ENCODE data around the gene RNGTT.
"Not testable (repeated sequence)": the region's sequence is repeated elsewhere in the genome, so short reads cannot be mapped to it uniquely, and the experiment has no call there.

Gene RNGTT

GRCh38 chr6:88975369-88975768, 12.0 kb upstream of the RNGTT start:
- Histone ChIP-seq H2AFZ (no peak overlapping the region), H3K27ac (no peak overlapping the region), H3K4me1 (no peaks in the 10 kb centered on the region), H3K4me2 (ENCODE audit: low read length) (no peak overlapping the region), H3K27me3 (ENCODE audit: control insufficient read depth, insufficient read depth, low read length) (no peaks in the 10 kb centered on the region), H3K9me3 (ENCODE audit: control insufficient read depth, low read length) (no peaks in the 10 kb centered on the region), H3K79me2 (no peaks in the 10 kb centered on the region), H3K4me3 (ENCODE audit: low read depth, low read length) (no peak overlapping the region), H3K9ac (no peak overlapping the region), H3K36me3 (ENCODE audit: control insufficient read depth, insufficient read depth, low read length) (no peaks in the 10 kb centered on the region)
- no peak for TF ChIP-seq CTCF (IDR thresholded peaks at IDR 0.05)

GRCh38 chr6:88972504-88973423, 9.3 kb upstream of the RNGTT start:
- Histone ChIP-seq H3K27me3 (ENCODE audit: control insufficient read depth, insufficient read depth, low read length) (no peaks in the 10 kb centered on the region), H3K9ac (no peak overlapping the region), H3K9me3 (ENCODE audit: control insufficient read depth, low read length) (no peaks in the 10 kb centered on the region), H3K27ac (no peak overlapping the region), H3K4me1 (no peaks in the 10 kb centered on the region), H3K36me3 (ENCODE audit: control insufficient read depth, insufficient read depth, low read length) (no peaks in the 10 kb centered on the region), H2AFZ (no peak overlapping the region), H3K4me2 (ENCODE audit: low read length) (no peak overlapping the region), H3K79me2 (no peaks in the 10 kb centered on the region), H3K4me3 (ENCODE audit: low read depth, low read length) (no peak overlapping the region)
- no peak for TF ChIP-seq CTCF (IDR thresholded peaks at IDR 0.05)

- no peaks in the 10 kb centered on the region for H3K9me3 ChIP-seq (ENCODE audit: control insufficient read depth, low read length)
- no peaks in the 10 kb centered on the region for H3K27me3 ChIP-seq (ENCODE audit: control insufficient read depth, insufficient read depth, low read length)
- no peak overlapping the region for H3K4me3 ChIP-seq (ENCODE audit: low read depth, low read length)
- H3K27ac ChIP-seq = no peak overlapping the region
- H3K79me2 ChIP-seq = no peaks in the 10 kb centered on the region
- no peaks in the 10 kb centered on the region for H3K36me3 ChIP-seq (ENCODE audit: control insufficient read depth, insufficient read depth, low read length)
- H2AFZ ChIP-seq = no peak overlapping the region
- no peak for TF ChIP-seq CTCF (IDR thresholded peaks at IDR 0.05)
- no peak overlapping the region for H3K4me2 ChIP-seq (ENCODE audit: low read length)
- no peak overlapping the region for H3K9ac ChIP-seq
- no peaks in the 10 kb centered on the region for H3K4me1 ChIP-seq
These were observed 6.9 kb upstream of the RNGTT start for GRCh38 chr6:88970301-88970700.

- H3K9me3 ChIP-seq (ENCODE audit: control insufficient read depth, low read length); H3K4me1 ChIP-seq; H3K79me2 ChIP-seq; H3K27me3 ChIP-seq (ENCODE audit: control insufficient read depth, insufficient read depth, low read length); H2AFZ ChIP-seq; H3K36me3 ChIP-seq (ENCODE audit: control insufficient read depth, insufficient read depth, low read length); H3K9ac ChIP-seq; H3K4me2 ChIP-seq (ENCODE audit: low read length); H3K27ac ChIP-seq; H3K4me3 ChIP-seq (ENCODE audit: low read depth, low read length): not testable (repeated sequence)
These were observed 5.8 kb upstream of the RNGTT start for GRCh38 chr6:88969255-88969654.

- TF ChIP-seq CTCF (IDR thresholded peaks at IDR 0.05) = no peak
- Histone ChIP-seq H3K9ac (no peak overlapping the region), H3K4me1 (no peaks in the 10 kb centered on the region), H3K79me2 (peaks cover 3% of the 10 kb centered on the region), H3K9me3 (ENCODE audit: control insufficient read depth, low read length) (no peaks in the 10 kb centered on the region), H3K4me3 (ENCODE audit: low read depth, low read length) (no peak overlapping the region), H3K27me3 (ENCODE audit: control insufficient read depth, insufficient read depth, low read length) (no peaks in the 10 kb centered on the region), H2AFZ (no peak overlapping the region), H3K36me3 (ENCODE audit: control insufficient read depth, insufficient read depth, low read length) (no peaks in the 10 kb centered on the region), H3K27ac (no peak overlapping the region), H3K4me2 (ENCODE audit: low read length) (no peak overlapping the region)
These were observed 4.5 kb upstream of the RNGTT start for GRCh38 chr6:88967891-88968290.

Data from parathyroid adenoma (tissue), 2 donors.